ENCODE measurements around the gene RFLNA.

RFLNA gene, protein sequence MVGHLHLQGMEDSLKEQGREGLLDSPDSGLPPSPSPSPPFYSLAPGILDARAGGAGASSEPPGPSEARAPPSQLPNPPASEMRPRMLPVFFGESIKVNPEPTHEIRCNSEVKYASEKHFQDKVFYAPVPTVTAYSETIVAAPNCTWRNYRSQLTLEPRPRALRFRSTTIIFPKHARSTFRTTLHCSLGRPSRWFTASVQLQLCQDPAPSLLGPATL

DNA sequence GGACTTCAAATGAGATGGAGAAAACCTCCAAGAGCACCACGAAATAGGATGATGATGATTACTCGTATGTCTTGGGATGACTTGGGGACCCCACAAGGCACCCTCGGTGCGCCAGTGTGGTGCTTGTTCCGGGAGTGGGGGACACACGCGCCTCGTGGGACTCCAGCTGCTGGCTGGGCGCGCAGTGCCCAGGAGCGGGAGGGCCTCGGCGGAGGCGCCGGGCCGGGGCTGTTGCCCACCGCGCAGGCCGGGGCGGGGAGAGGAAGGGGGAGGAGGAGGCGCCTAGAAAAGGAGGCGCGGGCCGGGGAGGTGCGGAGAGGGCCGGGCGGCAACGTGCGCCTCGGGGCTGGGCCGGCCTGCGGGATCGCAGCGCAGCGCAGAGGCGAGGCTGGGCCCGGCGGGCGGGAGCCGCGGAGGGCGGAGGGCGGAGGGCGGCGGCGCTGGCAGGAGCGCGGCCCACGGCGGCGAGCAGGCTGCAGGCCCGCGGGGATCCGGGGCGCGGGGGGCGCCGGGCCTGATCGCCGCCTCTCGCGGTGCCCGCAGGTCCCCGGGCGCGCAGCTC, at the start of gene RFLNA:
Gene RFLNA (plus strand): TSS at position 314 of the 562 bp plus-strand sequence. CDS start 337 bp downstream, outside the sequence.
- DNase-seq: no peak

DNA sequence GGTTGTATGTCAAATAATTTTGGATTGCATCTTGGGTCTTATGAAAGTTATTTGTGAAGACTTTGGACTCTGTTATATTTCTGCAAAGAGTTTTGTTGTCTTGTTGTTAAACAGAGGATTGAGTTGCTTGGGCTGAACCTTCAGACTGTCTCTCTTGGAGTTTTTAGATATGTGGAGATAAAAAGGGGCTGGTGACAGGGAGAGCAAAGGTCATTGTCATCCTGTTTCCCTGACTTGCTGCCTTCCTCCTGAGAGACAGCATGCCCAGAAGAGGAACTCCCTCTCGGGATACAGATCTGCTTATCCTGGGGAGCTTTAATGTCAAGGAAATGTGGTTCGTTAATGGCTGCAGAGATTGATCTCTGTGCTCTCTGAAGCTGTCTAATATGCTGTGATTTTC, 47.6 kb upstream of the RFLNA start:
- DNase-seq: no peak

DNA sequence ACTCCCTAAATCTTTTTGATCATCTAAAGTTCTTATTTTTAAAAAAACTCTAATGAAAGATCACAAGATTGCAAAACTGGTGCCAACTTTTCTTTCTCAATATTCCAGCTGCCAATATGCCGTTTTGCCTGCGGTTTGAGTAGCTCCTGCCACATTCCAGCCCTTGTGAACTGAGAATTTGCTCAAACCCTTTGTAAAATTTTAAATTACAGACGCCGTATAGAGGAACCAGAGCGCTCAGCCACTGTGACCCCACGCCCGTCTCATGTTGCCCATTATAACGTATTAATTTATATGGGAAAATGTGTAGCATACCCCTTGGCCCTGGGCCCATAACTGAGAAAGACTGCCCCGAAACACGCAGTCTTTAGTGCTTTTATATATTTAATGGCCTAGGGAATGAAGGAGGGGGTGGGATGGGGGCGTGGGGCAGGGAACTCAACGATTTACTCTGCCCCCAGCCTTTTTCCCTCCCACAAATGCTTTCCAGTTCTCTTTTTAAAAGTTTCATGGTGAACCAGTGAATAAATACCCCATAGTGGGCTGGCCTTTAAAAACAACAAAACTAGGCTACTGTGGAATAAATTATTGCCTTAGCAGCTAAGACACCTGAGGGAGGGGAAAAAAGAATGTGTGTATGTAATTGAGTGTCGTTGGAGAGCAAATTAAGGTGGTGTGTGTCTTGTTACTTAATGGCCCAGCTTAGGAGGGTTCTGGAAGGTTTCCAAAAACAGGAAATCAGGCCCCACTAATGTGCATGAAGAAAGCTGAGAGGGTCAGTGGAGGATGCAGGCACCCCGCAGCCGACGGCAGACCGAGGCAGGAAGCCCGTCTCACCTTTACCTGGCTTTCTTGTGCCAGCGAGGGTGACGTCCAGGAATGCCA, 45.7 kb upstream of the RFLNA start:
- no peak for DNase-seq

DNA sequence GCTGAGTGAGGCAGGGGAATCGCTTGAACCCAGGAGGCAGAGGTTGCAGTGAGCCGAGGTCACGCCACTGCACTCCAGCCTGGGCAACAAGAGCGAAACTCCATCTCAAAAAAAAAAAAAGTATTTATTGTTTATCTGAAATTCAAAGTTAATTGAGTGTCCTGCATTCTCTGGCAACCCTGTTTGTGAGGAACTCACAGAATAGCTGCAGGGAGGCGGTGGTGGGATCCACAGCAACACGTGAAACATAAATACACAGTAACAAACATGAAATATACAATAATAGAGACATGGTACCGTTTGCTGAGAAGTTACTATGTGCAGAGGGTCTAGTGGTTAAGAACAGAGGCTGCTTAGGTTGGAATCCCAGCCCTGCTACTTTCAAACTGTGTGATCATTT, 43.7 kb upstream of the RFLNA start:
- DNase-seq: no peak

DNA sequence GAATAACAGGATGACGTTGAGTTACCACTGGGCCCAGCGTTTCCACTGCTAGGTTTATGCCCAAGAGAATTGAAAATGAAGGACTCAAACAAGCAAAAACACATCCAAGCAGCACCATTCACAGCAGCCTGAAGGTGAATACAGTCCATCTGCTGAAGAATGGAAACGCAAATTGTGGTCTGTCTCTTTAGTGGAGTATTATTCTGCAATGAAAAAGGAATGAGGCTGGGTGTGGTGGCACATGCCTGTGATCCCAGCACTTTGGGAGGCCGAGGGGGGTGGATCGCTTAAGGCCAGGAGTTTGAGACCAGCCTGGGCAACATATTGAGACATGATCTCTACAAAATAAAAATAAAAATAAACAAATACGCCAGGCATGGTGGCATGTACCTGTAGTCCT, 41.9 kb upstream of the RFLNA start:
- no peak for DNase-seq

DNA sequence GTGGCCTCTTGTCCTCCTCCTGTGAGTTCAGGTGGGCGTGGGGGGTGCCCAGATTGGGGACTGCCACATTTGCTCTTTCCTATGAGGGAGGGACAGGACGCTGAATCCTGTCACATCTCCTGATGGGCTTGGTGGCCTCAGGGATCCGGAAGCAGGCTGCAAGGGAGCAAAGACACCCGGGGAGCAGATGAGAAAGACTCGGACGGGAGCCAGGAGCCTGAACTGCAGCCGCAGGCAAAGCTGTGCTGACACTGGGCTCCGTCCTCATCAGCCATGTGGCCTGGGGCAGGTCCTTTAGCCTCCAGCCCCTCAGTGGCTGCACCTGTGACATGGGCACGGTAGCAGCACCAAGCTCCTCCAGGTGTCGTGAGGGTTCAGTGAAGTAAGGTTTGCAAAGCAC, 40.8 kb upstream of the RFLNA start:
- DNase-seq: no peak

DNA sequence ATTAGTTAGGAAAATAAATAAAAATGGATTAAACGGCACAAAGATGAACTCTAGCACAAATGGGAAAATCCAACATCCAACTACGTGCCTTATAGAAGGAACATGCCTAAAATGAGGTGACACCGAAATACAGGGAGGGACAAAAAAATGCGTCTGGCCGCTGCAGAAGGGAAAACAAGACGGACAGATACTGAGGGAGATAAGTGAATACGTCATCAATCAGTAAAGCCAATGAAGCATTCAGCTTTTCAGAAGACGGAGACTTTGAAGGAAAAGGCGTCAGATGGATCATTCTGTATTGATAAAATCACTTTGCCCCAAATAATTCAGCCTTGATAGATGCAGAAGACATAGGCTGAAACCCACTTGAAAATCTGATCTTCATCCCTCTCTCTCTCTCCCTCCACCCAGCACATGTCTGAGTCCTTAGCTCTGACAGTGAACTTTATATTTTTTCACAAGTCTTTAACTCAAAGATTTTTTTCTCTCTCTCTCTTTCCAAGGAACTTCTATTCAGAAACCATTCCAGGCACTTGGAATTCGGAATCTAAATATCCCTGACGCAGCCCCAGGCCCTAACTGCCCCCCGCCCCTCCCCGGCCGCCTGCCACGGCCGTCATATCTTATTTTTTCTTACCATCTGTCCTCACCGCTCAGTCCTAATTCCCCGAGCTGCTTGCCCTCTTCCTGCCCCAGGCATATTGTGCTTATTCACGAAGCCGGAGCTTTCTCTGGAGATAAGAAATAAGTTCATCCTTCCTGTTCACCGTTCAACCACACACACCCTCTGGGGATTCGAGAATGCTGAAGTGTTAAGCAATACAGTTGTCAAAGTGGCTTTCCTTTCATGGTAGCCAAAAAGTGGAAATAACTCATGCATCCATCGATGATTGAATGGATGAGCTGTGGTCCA, 35.5 kb upstream of the RFLNA start:
- DNase-seq: no peak

DNA sequence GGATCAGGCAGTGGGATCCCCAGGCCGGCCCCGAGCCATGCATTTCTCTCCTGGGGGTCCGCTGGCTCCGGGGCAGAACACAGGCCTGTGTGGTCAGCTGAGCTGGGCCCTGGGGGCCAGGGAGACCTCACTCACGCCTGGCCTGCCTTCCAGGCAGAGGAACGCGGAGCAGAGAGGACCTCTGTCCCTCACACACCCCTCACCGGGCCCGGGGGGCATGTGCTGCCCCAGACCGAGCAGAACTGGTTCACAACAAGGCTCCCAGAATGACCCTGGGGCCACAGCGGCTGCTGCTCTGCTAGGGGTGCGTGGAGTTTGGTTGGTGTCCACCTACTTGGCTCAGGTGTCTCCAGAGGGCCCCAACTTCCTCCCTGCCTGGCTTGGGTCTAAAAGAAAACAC, 33.0 kb upstream of the RFLNA start:
- DNase-seq: no peak

DNA sequence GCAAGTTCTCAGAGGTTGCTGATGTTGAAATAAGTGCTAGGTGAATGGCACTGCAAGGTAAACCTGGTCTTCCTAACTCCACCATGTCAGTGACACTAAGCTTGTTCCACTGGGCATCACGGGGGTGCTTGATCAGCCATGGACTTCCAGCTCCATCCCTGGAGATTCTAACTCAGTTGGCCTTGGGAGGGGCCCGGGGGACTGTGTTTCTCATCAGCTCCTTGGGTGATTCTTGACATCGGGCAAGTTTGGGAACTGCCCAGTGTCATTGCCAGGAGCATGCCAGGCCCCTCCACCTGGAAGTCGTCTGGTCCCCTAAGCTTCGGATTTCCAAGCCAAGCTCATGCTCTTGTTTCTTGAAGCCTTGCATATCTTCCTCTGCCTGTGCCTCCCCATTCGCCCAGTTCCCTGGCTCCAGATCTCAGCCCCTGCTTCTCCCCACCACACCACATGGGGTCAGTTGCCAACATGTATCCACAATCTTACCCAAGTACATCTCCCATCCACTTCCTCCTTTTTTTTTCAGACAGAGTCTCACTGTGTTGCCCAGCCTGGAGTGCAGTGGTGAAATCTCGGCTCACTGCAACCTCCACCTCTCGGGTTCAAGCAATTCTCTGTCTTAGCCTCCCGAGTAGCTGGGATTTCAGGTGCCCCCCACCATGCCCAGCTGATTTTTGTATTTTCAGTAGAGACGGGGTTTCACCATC, 30.7 kb upstream of the RFLNA start:
- DNase-seq: no peak

DNA sequence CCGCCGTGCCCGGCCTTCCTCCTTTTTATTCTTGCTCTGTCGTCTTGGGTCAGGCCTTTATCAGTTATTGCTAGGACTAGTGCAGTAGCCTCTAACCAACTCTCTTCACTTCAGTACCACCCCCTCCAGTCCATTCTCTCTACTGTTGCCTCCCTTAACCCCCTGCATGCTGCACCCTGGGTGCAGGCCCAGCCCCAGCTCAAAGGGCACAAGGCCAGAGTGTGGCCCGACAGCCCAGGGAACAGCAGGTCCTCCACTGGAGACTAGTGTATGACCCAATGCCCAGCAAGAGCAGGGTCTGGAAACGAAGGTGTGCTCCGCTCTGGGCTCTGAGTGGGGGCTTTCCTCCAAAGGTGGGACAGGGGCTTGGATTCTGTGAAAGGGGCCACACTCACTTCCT, 30.0 kb upstream of the RFLNA start:
- DNase-seq: no peak

DNA sequence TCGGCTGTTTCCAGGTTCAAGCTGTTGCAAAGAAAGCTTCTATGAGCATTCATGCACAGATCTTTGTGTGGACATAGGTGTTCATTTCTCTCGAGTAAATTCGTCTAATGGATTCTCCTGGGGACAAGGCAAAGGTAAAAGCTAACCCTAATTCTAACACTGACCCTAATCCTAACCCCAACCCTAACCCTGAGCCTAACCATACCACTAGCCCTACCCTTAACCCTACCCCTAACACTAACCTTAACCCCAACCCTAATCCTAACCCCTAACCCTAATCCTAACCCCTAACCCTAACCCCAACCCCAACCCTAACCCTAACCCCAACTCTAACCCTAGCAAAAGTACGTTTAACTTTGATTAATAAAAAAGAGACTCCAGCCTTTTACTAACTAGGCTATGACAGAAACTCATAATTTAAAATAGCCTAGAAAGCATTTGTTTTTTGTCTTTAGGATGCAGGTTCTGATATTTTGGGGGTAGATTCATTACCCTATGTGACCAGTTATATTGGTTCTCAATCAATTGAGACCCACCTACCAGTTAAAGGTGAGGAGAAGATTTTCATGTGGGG, 27.6 kb upstream of the RFLNA start:
- DNase-seq: no peak

DNA sequence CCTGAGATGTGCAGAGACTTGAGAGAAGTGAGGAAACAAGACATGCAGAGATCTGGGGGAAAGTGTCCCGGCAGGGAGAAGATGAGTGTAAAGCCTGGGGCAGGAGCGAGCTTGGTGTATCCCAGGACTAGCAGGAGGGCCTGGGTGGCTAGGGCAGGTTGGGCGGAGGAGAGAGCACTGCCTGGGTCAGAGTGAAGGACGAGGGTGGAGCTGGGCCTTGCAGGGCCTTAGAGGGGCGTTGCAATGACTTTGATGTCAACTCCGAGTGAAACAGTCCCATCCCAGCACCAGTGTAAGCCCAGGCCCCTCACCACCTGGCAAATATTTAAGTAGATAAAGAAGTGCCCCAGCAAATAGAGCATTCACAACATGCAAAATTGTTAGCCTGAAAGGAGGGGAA, 24.2 kb upstream of the RFLNA start:
- no peak for DNase-seq

DNA sequence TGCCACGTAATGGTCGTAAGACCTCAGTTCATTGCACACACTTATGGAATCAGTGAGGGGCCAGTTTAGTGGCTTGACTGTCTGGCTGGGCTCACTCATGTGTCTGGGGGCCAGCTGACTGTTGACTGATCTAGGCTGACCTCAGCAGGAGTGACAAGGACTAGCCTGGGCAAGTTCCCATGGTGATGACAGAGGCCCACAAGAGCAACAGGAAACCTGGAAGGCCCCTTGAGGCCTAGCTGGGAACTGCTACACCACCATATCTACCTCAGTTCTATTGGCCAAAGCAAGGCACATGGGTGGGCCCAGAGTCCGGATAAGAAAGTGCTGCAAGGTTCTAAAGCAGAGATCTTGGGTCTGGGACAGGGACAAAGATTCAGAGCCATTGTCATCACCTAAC, 21.3 kb upstream of the RFLNA start:
- peak; percentile 63 for DNase-seq

DNA sequence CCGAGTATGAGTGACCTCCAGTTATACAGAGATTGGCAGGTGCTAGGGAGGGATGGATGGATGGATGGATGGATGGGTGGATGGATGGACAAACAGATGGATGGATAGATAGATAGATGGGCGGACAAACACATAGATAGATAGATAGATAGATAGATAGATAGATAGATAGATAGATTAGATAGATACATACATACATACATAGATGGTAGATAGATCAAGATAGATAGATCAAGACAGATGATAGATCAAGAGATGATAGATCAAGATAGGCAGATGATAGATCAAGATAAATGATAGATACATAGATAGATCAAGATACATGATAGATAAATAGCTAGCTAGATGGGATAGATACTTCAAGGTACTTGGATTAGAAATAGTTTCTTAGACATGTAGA, 18.6 kb upstream of the RFLNA start:
- no peak for DNase-seq

DNA sequence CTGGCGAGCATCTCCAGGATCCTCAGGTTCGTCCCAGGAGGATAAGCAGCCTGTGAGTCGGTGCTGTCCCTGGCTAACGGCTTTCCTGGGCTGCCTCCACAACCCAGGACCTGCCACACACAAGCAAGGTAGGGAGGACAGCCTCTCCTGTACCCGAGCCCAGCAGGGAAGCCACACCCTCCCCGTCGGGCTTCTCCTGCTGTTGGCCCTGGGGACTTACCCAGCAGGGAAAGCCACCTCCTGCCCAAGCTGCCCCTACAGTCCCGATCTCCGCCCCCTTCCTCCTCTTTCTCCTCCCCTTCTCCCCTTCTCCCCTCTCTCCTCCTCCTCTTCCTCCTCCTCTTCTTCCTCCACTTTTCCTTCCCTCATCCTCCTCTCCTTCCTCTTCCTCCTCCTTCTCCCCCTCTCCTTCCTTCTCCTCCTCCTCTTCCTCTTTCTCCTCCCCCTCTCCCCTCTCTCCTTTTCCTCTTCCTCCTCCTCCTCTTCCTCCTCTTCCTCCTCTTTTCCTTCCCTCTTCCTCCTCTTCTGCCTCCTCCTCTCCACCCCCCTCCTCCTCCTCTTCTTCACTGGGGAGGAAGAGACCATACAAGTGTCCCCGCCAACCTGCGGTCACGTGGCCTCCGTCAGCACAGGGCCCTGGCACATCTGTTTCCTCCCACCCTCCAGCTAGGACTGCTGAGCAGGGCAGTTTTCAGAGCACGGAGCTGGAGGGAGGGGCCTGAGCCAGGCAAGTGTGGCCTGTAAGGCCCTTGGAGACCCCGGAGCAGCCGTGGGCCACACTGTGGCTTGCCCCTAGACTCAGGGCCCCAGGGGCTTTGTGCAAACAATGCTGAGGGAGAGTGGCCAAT, 17.3 kb upstream of the RFLNA start:
- no peak for DNase-seq

DNA sequence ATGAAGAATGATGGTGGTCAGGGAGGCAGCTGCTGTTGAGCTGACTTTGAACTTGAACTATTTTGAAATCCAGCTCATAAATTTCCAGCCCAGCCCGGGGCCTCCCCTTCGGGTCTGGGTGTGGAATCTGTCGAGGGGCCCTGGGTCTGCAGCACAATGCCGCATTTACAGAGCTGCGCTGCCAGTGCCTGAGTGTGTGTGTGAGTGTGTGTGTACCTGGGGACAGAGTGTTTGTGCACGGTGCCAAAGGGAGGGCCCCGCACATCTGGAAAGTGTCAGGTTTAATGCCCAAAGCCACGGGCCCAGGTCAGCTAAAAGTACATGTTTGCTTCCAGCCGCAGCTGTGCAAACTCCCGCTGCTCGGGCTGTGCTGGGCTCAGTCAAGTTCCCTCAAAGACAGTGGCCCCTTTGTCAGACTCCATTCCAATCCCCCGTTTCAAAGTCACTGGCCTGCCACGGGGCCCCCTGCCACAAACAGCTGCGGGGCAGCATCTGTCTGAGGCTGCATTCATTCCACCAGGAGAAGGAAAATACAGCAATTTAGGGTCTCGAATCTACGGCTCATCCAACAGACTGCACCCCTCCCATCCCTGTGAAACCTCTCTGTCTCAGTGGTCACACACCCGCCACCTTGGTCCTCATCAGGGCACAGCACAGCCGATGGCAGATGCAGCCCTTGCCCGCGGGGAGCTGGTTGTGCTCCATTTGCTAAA, 16.3 kb upstream of the RFLNA start:
- no peak for DNase-seq

DNA sequence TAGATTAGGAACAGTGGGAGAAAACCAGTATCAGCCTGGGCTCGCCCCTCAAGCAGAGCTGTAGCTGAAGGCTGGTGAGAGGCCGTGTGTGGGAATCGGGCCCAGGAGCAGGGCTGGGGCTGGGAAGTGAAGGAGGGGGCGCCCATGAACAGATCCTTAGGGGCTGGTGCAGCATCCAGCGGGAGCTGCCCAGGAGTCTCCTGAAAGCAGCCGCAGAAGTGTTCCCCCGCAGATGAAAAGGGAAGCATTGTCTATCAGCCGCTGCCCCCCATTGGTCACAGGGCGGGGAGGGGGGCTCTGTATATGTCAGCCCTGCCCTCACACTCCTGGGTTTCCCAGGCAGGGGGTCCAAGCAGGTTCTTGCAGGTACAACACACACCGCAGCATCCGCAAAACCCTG, 15.6 kb upstream of the RFLNA start:
- no peak for DNase-seq

DNA sequence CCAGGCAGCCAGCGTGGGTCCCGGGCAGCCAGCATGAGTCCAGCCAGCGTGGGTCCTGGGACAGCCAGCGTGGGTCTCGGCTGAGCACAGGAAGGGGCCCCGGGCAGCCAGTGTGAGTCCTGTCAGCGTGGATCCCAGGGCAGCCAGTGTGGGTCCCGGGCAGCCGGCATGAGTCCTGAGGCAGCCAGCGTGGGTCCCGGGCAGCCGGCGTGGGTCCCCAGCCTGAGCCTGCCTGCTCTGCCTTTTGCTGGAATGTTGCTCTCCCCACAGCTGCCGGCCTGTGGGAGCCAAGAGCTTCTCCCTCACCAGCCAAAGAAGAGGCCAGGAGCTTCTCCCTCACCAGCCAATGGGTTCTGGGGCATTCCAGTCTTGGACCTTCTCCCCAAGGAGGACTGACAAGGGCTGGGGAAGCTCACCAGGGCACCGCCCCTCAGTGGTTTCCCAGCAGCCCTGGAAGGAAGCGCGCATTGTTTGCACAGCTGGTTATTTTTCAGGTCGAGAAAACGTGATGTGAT, 15.0 kb upstream of the RFLNA start:
- no peak for DNase-seq

DNA sequence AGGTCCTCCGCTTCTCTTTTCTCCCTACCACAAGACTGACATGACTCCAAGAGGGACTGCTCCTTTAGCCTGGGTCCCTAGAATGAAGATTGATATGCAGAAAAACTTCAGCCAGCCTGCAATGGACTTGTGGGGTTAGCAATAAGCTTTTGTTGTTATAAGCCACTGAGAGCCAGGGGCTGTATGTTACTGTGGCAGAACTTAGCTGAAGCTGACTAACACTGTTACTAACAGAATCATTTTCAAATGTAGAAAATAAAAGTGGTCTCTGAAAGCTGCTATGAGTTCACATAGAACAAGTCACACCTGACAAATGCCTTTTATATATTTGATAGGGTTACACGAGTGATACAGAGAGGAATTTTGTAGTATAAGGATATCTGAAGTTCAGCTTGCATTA, 13.6 kb upstream of the RFLNA start:
- DNase-seq: no peak

DNA sequence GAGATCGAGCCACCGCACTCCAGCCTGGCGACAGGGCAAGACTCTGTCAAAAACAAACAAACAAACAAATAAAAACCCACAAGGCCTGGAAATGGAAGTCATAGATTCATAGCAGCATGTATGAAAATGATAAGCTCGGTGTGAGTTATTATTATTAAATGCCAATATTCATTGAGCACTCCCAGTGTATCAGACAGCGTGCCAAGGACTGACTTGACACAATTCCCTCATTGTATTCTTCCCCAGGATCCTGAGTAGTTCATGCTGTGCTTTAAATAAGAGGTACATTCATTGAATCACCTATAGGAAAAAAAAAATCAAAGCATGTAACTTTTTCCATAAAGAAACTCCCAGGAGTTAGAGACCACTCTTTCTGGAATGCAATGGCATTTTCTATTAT, 12.6 kb upstream of the RFLNA start:
- no peak for DNase-seq
